NCI-H2107 treated with DMSO at 0.1 percent for 48 hours (cell line): ENCODE results near the gene TNFAIP8L3.

Source experiments
- DNase-seq: peaks from one replicate; lab custom pipeline; 2025; ENCODE audit not compliant: unreplicated experiment; lab: John Stamatoyannopoulos, UW

The TNFAIP8L3 gene

GRCh38 chr15:51007131-51007666, 87.5 kb downstream of the TNFAIP8L3 start:
- DNase-seq: no peak
